ENCODE results near the gene TM2D1.

Gene TM2D1

GRCh38 chr1:61644303-61644702, 80.6 kb downstream of the TM2D1 start:
- DNase-seq (ENCODE audit: low read depth in 2 of 2), result no peak

GRCh38 chr1:61642475-61643232, 82.3 kb downstream of the TM2D1 start:
- no peak for DNase-seq (ENCODE audit: low read depth in 2 of 2)

- DNase-seq (ENCODE audit: low read depth in 2 of 2), result peak; percentile 39 to 57
Measured at GRCh38 chr1:61641578-61642336, 83.2 kb downstream of the TM2D1 start.

GRCh38 chr1:61640531-61641530, 84.1 kb downstream of the TM2D1 start:
- DNase-seq (ENCODE audit: low read depth in 2 of 2), result no peak

- no peak for DNase-seq (ENCODE audit: low read depth in 2 of 2)
Measured at GRCh38 chr1:61639608-61640336, 85.2 kb downstream of the TM2D1 start.

GRCh38 chr1:61638911-61639605, 85.9 kb downstream of the TM2D1 start:
- no peak for DNase-seq (ENCODE audit: low read depth in 2 of 2)

GRCh38 chr1:61638296-61638695, 86.6 kb downstream of the TM2D1 start:
- DNase-seq (ENCODE audit: low read depth in 2 of 2), result no peak

- DNase-seq (ENCODE audit: low read depth in 2 of 2), result no peak
Measured at GRCh38 chr1:61637470-61637869, 87.5 kb downstream of the TM2D1 start.

GRCh38 chr1:61636814-61637213, 88.1 kb downstream of the TM2D1 start:
- DNase-seq (ENCODE audit: low read depth in 2 of 2), result no peak

- no peak for DNase-seq (ENCODE audit: low read depth in 2 of 2)
Measured at GRCh38 chr1:61636376-61636775, 88.6 kb downstream of the TM2D1 start.

- DNase-seq (ENCODE audit: low read depth in 2 of 2), result no peak
Measured at GRCh38 chr1:61635557-61635956, 89.4 kb downstream of the TM2D1 start.

GRCh38 chr1:61631436-61631835, 93.5 kb downstream of the TM2D1 start:
- DNase-seq (ENCODE audit: low read depth in 2 of 2), result no peak
